ENCODE results near the gene ZNF526.

ZNF526 gene

DNA sequence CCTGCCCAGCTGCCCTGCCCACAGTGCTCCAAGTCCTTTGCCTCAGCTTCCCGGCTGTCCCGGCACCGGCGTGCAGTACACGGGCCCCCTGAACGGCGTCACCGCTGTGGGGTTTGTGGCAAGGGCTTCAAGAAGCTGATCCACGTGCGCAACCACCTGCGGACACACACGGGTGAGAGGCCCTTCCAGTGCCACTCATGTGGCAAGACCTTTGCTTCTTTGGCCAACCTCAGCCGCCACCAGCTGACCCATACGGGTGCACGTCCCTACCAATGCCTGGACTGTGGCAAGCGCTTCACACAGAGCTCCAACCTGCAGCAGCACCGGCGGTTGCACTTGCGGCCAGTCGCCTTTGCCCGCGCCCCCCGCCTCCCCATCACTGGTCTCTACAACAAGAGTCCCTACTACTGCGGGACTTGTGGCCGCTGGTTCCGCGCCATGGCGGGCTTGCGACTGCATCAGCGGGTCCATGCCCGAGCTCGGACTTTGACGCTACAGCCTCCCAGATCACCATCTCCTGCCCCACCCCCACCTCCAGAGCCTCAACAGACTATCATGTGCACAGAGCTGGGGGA is 5.7 kb downstream of the ZNF526 start:
- Histone ChIP-seq H3K4me3 (no peak overlapping the region), H3K27ac (no peak overlapping the region)
- DNase-seq (ENCODE audit: low spot score), result no peak
- TF ChIP-seq, protein P1, sequence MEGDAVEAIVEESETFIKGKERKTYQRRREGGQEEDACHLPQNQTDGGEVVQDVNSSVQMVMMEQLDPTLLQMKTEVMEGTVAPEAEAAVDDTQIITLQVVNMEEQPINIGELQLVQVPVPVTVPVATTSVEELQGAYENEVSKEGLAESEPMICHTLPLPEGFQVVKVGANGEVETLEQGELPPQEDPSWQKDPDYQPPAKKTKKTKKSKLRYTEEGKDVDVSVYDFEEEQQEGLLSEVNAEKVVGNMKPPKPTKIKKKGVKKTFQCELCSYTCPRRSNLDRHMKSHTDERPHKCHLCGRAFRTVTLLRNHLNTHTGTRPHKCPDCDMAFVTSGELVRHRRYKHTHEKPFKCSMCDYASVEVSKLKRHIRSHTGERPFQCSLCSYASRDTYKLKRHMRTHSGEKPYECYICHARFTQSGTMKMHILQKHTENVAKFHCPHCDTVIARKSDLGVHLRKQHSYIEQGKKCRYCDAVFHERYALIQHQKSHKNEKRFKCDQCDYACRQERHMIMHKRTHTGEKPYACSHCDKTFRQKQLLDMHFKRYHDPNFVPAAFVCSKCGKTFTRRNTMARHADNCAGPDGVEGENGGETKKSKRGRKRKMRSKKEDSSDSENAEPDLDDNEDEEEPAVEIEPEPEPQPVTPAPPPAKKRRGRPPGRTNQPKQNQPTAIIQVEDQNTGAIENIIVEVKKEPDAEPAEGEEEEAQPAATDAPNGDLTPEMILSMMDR (IDR thresholded peaks at IDR 0.05), result no peak

DNA sequence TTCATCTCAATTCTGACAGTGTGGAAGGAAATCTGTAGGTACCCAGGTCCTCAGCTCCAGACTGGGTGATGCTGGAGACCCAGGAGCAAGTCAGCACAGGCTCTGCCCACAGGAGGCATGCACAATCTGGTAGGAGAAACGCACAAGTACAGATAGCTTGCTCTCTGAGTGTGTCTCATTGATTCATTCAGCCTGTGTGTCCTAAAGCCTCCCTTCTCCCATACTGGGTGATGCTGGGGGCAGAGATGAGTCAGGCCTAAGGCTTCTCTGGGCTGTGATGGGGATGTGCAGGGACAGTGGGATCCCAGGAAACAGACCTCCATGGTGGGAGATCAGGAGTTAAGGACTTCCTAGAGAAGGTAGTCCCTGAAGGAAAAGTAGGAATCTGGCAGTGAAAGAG is 6.8 kb downstream of the ZNF526 start:
- TF ChIP-seq, protein P1 (IDR thresholded peaks at IDR 0.05), result no peak
- DNase-seq (ENCODE audit: low spot score), result no peak
- Histone ChIP-seq H3K27ac (no peak overlapping the region), H3K4me3 (no peak overlapping the region)

DNA sequence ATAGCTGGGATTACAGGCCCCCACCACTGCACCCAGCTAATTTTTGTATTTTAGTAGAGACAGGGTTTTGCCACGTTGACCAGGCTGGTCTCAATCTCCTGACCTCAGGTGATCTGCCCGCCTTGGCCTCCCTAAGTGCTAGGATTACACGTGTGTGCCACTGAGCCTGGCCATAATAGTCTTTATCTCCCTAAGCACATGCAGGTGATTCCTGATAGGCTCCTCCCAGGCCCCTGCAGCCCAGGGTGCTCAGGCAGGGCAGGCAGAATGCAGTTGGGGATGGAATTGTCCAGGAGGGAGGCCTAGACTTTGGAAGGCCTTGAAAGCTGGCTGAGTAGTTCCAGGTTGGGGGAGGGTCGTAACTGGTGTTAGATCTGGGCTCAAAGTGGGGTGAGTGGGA is 8.5 kb downstream of the ZNF526 start:
- H3K4me3 ChIP-seq, result no peak overlapping the region
- no peak overlapping the region for H3K27ac ChIP-seq
- no peak for DNase-seq (ENCODE audit: low spot score)
- TF ChIP-seq, protein P1 (IDR thresholded peaks at IDR 0.05), result no peak

DNA sequence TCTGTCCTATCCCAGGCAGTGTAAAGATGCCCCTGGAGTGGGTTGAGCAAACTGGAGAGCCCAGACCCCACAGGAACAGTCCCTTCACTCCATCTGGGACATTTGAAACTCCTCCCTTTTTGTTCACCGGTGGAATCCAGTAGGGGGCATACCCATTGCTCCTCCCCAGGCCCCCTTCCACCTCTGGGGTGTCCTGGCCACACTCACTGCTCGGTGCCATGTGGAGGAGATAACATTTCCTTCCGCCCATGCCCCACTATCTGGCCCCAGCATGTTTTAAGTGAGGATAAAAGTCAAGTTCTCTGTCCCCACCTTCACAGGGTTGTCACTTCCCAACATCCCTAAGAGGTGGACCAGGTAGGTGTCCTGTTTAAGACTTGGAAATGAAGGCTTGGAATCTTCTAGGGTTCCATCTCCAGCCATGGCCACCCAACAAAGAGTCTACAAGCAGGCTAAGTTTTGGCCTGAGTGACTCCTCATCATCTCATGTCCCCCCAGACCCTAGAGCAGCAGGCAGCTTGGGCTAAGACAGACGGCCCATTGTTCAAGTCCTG is 9.3 kb downstream of the ZNF526 start:
- Histone ChIP-seq H3K27ac (no peak overlapping the region), H3K4me3 (no peak overlapping the region)
- TF ChIP-seq, protein P1 (IDR thresholded peaks at IDR 0.05), result no peak
- DNase-seq (ENCODE audit: low spot score), result no peak

DNA sequence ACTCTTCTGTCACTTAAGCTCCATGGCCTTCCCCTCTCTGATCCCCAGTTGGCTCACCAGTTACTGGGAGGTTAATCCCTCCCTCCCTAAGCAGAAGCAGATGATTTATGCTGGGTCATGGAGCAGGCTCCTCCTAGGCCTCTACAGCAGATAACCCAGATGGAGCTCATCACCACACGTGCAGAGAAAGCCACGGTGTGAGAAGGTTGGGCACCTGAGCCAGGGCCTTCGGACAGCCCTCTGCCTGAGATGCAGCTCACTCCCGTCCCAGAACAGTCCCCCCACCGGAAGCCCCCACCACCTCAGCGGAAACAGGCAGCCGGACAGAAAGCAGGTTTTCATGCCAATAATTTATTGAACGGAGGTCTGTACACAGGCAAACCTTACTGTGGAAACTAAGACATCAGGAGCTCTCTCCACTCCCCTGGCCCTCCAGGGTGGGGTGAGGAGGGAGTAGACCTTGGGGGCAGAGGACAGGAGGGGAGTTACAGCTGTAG is 9.8 kb downstream of the ZNF526 start:
- H3K27ac ChIP-seq, result no peak overlapping the region
- TF ChIP-seq, protein P1 (IDR thresholded peaks at IDR 0.05), result no peak
- H3K4me3 ChIP-seq, result no peak overlapping the region
- DNase-seq (ENCODE audit: low spot score), result no peak

DNA sequence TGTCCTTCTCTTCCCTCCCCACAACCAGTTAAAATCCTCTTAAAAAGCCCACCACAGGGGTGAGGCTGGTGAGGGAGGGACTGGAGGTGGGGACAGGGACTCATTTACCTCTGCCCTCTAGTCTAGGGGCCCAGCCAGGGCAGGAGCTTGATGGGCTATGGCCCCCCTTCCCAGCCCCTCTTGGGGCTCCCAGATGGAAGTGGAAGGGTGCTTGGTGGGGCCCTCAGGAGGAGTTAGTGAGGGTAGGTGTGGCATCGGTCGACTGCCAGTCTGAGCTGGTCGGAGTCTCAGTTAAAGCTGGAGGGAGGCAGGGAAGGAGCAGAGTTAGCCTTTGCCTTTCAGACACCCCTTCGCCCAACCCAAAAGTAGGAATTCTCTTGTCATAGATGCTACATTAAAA is 10.5 kb downstream of the ZNF526 start:
- Histone ChIP-seq H3K27ac (no peak overlapping the region), H3K4me3 (no peak overlapping the region)
- TF ChIP-seq, protein P1 (IDR thresholded peaks at IDR 0.05), result no peak
- DNase-seq (ENCODE audit: low spot score), result no peak

DNA sequence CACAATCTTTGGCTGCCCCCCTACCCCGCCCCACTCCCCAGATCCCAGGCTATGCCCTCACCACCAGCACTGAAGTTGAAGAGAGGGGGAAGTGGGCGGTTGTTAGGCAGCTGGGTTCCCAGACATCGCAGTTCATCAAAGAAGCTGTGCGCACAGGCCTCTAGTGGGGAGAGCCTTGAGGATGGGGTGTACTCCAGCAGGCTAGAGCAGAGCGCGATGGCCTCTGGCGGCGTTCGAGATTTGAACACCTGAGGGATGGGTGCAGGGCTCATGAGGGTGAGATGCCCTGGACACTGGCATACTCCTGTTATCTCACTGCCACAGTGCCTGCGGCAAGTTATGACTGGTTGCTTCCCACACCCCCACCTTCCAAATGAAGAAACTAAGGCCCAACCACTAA is 12.3 kb downstream of the ZNF526 start:
- no peak for DNase-seq (ENCODE audit: low spot score)
- Histone ChIP-seq H3K4me3 (no peak overlapping the region), H3K27ac (no peak overlapping the region)
- TF ChIP-seq, protein P1 (IDR thresholded peaks at IDR 0.05), result no peak
